ENCODE data around the gene TRAFD1.
A peak's percentile ranks its signal among the peaks of the same experiment; 100 is the strongest.
"Not testable (repeated sequence)": the region's sequence is repeated elsewhere in the genome, so short reads cannot be mapped to it uniquely, and the experiment has no call there.

Gene TRAFD1

DNA sequence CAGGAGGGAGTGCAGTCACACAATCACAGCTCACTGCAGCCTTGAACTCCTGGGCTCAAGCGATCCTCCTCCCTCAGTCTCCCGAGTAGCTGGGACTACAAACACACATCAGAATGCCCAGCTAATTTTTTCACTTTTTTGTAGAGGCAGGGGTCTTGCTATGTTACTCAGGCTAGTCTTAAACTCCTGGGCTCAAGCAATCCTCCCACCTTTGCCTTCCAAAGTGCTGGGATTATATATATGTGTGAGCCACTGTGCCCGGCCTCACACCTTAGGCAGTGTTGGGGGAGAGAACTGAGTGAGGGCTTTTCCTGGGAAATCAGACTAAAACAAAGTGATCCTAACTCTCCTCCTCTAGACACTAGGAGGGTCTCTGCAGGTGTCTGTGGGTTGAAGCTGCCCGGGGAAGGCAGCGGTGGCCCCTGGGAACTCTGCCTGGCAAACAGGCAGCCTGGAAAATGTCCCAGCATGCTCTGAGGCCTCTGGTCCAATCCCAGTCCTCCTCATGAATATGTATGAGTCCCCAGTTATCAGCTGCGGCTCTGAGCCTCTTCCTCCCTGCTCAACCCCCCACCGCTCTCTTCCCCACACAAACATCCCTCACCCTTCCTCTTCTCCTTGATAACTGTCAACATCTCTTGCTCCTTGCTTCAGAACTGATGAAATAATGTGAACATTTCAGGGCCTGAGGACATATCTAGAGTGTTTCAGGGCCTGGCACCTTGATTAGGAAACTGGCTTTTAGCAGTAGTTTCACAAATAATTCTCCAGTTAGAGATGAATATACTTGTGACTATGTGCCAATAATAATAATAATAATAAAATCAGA lies 8.9 kb upstream of the TRAFD1 start:
- peak; percentile 91 for DNase-seq (ENCODE audit: low spot score)

DNA sequence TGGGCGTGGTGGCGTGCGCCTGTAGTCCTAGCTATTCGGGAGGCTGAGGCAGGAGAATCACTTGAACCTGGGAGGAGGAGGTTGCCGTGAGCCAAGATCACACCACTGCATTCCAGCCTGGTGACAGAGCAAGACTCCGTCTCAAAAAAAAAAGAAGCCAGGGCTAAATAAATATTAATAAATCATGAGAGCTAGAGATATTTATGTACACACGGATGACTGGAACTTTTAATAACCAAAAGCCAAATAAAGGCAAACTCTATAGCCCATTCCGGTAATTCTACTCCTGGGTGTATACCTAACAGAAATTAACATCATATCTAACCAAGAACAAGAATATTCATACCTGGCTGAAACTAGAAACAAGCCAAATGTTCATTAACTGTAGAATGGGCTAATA lies 7.7 kb upstream of the TRAFD1 start:
- no peak for DNase-seq (ENCODE audit: low spot score)

DNA sequence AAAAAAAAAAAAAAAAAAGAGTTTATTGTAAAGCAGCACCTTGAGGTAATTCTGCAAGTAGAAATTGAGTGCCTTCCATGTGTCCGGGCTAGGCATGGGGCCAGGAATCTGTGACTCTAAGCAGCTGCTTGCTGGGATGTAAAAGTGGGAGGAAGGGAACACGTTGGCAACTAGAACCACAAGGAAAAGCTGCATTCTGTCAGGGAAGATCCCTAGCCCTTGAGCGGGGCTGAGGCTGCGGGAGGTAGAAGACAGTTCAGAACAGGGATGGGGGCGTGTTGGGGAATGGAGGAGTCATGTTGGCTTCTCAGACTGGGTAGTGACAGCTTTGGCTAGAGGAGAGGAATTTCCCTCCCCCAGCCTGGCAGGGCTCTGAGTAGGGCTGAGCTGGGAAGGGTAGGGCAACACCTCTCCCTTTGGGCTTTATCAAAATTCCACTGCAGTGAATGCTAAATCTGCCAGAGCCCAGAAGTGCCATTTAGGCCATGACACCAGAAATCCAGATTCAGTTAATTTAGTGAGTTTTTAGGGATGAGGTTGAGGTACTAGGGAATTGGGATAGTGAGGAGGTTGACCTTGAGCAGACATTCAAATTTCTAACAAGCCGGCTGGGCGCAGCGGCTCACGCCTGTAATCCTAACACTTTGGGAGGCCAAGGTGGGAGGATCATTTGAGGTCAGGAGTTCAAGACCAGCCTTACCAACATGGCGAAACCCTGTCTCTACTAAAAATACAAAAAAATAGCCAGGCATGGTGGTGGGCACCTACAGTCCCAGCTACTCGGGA lies 3.4 kb upstream of the TRAFD1 start:
- peak; percentile 24 for DNase-seq (ENCODE audit: low spot score)

DNA sequence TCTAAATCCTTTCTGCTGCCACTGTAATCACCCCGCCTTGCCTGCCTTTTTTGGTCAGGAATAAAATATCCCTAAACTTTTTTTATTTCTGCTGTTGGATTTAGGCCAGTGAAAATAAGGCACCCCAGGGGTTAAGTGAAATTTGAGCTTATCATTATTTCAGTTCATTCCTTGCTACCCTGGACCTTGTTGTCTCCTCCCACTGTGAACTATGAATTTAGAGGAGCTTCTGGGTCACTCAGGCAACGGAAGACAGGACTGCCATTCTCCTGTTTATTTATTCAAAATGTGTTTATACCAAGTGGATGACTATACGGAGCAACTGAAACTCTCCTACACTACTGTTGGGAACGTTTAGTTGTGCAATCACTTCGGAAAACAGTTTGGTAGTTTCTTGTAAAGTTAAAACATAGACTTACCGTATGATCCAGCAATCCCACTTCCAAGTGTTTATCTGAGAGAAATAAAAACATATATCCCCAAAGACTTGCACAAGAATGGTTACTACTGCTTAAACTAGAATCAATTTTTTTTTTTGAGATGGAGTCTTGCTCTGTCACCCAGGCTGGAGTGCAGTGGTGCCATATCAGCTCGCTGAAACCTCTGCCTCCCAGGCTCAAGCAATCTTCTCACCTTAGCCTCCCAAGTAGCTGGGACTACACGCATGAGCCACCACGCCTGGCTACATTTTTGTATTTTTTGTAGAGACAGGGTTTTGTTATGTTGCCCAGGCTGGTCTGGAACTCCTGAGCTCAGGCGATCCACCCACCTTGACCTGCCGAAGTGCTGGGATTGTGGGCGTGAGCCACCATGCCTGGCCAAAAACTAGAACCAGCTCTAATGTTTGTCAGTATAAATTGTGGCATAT lies 2.3 kb upstream of the TRAFD1 start:
- no peak for DNase-seq (ENCODE audit: low spot score)

DNA sequence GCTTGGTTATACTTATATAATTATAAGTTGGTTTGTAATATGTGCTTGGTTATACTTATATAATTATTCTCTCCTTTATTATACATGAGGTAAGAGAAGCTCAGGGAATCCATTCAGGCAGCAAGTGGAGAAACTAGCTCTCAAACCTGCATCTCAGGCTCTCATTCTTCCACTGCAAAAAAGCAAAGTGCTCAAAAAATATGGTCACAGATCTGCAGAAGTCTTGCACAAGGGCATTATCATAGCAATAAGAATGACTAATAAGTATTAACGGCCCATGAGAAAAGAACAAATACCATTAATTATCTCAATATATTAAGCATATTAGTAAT lies 476 bp upstream of the TRAFD1 start:
- no peak for DNase-seq (ENCODE audit: low spot score)

DNA sequence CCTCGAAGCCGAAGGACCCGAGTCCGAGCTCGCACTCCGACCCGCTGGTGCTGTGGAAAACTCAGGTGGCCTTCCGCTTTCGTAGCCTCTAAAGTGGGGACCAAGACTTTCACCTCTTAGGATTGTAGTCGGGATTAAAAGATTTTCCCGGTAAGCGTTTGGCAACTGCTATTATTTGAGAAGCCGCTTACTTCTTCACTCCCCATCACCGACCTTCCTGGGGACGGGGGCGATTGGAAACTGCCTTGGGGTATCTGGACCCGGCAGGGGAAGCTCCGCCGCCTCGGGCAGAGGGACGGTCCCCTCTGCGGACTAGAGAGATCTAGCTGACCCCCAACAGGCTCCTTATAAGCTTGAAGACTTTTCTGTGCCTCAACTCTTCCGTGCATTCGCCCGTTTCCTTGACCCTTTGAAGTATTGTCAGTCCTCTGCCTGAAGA lies 659 bp downstream of the TRAFD1 start:
- no peak for DNase-seq (ENCODE audit: low spot score)

DNA sequence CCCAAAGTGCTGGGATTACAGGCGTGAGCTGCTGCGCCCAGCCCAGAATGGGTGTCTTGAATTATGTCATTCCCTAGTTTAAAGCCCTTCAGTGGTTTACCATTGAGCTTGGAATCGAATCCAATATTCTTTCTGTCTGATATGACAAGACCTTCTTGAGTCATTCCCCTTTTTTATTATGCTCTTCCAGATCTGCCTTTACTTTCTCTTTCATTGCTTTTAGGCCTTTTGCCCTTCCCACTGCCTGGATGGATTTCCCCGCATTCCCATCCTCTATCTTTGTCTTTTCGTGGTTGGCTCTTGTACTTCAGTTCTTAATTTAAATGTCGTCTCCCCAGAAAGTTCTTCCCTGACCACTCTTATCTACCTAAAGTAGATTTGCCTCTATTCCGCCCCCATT lies 1.6 kb downstream of the TRAFD1 start:
- DNase-seq (ENCODE audit: low spot score) = no peak

DNA sequence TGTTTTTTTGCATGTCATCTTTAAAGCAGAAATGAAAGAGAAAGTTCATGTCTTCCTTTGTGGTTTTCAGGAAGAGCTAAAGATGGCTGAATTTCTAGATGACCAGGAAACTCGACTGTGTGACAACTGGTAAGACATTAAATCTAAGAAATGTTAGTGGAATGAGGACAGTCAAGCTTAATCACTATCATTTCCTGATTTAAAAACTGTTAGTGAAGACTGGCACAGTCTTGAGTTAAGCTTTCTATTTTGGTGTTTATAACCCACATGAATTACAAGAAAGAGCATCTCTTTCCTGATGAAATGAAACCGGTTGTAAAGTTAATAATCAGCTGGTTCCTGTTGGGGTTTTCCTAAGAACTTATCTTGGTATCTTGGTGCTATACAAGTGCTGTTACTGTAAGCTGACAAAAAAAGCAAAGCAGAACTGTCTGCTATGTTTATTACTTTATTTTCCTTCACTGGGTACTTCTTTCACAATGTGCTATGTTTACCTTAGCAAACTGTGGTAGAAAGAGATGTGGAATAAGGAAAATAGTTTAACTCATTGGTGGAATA lies 5.2 kb downstream of the TRAFD1 start:
- DNase-seq (ENCODE audit: low spot score) = no peak

DNA sequence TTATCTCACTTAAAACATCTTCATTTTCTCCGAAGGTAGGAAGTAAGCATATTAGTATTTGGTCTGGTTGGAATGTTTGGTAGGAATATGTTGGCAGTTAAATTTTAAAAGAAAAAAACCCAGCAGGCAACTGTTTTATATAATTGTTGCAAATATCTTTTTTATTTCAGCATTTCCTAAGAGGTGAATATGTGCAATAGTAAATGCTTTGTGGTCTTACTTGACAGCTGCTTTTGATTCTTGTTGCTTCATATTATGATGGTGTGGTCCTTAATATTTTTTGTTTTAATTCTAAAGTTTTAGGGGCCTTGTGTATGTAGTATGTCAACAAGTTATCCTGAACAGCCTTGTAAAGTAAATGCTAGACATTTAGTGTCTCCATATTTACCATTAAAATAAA lies 6.3 kb downstream of the TRAFD1 start:
- no peak for DNase-seq (ENCODE audit: low spot score)

DNA sequence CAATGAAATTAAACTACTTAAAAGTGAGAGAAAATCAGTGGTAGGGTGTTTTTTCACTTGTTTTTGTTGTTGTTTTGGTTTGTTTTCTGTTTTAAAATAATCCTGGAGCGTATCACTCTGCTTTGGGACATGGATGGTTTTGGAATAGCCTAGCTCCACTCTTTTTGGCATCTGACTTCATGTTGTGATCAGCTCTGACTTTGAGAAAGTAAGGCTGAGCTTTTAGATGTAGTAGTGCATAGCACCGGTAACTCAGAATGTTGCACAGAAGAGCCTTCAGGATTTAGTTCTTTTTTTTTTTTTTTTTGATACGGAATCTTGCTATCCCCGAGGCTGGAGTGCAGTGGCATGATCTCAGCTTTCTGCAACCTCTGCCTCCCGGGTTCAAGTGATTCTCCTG lies 8.1 kb downstream of the TRAFD1 start:
- no peak for DNase-seq (ENCODE audit: low spot score)

DNA sequence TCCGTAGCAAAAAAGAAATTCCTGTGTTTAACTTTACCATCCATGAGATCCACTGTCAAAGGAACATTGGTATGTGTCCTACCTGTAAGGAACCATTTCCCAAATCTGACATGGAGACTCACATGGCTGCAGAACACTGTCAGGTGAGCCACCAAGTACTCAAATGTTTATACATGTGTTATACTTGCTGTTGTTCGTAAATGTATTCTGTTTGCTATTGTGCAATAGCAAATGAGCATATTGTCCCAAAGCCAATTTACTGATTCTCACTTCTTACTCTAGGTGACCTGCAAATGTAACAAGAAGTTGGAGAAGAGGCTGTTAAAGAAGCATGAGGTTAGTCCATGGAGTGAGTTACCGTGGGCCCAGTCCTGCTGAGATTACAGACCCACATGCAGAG lies 9.4 kb downstream of the TRAFD1 start:
- DNase-seq (ENCODE audit: low spot score) = no peak

DNA sequence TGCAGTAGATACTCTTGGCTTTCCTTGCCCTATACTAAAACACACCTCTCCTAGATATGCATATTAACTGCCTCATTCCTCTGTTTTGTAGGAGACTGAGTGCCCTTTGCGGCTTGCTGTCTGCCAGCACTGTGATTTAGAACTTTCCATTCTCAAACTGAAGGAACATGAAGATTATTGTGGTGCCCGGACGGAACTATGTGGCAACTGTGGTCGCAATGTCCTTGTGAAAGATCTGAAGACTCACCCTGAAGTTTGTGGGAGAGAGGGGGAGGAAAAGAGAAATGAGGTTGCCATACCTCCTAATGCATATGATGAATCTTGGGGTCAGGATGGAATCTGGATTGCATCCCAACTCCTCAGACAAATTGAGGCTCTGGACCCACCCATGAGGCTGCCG lies 15.4 kb downstream of the TRAFD1 start:
- DNase-seq (ENCODE audit: low spot score) = no peak

DNA sequence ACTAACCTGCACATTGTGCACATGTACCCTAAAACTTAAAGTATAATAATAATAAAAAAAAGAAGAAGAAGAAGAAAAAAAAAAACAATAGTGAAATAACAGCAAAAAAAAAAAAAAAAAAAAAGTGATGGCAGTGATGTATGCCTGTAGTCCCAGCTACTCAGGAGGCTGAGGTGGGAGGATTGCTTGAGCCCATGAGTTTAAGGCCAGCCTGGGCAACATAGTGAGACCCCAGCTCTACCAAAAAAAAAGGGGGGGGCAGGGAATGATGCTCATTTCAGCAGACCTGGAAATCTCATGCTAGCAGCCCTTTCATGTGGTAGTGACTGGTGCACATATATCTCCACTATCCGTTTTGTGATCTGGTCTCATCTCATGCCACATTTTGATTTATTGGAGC lies 20.8 kb downstream of the TRAFD1 start:
- no peak for DNase-seq (ENCODE audit: low spot score)

DNA sequence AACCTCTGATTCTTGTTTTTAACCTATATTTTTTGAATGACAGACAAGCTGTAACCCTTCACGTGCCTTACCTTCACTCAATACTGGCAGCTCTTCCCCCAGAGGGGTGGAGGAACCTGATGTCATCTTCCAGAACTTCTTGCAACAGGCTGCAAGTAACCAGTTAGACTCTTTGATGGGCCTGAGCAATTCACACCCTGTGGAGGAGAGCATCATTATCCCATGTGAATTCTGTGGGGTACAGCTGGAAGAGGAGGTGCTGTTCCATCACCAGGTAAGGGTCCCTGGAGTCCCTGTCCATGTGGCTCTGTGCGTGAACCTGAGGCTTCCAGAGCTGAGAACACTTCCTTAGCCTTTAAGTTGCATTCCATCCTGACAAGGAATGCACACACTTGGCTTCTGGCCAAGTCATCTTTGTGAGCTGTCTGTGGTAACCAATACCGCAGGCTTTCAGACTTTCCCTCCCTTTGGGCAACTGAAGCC lies 22.7 kb downstream of the TRAFD1 start:
- DNase-seq (ENCODE audit: low spot score) = no peak

DNA sequence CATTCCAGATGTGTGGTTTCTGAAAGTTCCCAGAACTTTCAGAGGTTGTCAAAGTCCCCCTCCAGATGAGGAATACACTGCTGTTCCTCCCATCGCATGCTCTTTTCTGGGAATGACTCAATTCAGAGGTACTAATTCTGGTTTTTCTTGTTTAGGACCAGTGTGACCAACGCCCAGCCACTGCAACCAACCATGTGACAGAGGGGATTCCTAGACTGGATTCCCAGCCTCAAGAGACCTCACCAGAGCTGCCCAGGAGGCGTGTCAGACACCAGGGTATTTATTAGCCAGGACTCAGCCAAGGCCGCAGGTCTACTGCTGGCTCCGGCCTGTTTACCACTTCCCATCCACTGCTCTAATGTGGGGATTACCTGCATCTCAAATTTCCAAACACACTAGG lies 24.2 kb downstream of the TRAFD1 start:
- no peak for DNase-seq (ENCODE audit: low spot score)

DNA sequence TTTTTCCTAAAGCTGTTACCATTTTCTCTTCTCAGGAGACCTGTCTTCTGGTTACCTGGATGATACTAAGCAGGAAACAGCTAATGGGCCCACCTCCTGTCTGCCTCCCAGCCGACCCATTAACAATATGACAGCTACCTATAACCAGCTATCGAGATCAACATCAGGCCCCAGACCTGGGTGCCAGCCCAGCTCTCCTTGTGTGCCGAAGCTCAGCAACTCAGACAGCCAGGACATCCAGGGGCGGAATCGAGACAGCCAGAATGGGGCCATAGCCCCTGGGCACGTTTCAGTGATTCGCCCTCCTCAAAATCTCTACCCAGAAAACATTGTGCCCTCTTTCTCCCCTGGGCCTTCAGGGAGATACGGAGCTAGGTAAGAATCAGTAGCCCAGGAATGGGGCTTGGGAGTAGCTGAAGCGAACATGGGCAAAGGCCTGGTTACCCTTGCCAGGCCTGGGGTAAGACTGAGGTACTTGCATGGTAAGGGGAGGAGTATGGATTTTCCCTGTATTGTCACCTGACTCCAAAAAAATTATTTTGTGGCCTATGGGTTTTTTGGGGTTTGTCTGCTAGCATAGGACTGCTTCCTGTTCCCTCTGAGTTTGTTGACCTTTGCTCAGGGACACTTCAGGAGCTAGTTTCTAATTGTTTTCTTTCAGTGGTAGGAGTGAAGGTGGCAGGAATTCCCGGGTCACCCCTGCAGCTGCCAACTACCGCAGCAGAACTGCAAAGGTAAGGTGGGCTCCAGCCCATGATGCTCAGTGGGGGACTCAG lies 26.6 kb downstream of the TRAFD1 start:
- no peak for DNase-seq (ENCODE audit: low spot score)

DNA sequence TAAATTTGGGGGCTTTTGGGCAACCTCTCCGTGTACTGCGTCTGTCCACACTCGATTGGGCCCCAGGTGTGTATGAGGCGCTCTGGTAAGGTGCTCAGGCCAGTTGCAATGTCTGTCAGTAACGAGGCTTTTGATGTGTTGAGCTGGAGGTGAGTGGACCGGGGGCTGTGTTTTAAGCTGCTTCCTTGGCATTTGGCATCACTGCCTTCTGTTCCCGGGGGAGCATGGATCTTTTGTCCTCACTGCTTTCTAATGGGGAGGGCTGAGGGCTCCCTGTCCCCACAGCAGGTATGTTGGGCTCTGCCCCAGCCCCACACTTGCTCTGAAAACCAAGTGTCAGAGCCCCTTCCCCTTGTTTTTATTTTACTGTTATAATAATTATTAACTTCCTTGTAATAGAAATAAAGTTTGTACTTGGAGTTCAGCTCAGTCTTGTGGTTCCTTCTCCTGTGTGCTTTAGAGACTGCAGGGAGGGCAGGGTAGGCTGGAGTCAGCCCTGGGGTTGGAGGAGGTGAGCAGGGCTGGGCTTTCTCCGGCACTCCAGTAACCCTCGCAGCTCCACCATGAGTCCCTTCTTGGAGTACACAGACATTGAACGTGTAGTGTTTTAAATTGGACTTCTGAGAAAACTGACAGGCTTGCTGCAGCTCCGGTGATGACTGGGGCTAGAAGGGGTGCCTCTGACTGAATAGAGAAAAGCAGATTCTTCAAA lies 28.0 kb downstream of the TRAFD1 start:
- DNase-seq (ENCODE audit: low spot score) = no peak

DNA sequence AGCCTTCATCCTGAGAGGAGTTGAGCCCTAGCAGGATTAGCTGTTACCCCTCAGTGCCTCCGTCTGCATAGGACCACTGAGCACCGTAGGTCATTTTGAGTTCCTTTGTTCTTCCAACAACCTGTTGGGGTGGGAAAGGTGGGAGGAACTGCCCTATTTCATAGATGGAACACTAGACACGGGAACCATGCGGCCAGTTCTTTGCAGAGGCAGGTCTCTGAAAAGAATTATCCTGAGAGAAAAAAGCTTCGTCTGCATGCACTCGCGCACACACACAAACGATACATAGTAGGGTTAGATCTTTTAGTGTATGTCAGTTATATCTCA lies 28.5 kb downstream of the TRAFD1 start:
- DNase-seq (ENCODE audit: low spot score) = no peak

DNA sequence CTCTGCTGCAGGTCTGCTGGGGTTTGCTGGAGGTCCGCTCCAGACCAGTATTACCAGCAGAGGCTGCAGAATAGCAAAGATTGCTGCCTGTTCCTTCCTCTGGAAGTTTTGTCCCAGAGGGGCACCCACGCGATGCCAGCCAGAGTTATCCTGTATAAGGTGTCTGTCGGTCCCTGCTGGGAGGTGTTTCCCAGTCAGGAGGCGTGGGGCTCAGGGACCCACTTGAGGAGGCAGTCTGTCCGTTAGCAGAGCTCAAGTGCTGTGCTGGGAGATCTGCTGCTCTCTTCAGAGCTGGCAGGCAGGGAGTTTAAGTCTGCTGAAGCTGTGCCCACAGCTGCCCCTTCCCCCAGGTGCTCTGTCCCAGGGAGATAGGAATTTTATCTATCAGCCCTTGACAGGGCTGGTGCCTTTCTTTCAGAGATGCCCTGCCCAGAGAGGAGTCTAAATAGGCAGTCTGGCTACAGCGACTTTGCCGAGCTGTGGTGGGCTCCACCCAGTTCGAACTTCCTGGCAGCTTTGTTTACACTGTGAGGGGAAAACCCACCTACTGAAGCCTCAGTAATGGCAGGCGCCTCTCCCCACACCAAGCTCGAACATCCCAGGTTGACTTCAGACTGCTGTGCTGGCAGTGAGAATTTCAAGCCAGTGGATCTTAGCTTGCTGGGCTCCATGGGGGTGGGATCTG lies 33.2 kb downstream of the TRAFD1 start:
- not testable (repeated sequence) for DNase-seq (ENCODE audit: low spot score)

DNA sequence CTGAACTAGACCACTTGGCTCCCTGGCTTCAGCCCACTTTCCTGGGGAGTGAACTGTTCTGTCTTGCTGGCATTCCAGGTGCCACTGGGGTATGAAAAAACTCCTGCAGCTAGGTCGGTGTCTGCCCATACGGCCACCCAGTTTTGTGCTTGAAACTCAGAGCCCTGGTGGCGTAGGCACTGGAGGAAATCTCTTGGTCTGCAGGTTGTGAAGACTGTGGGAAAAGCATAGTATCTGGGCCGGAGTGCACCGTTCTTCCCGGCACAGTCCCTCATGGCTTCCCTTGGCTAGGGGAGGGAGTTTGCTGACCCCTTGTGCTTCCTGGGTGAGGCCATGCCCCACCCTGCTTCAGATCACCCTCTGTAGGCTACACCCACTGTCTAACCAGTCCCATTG lies 33.8 kb downstream of the TRAFD1 start:
- no peak for DNase-seq (ENCODE audit: low spot score)
